Measurements from ENCODE around the gene HERC4.
A peak's percentile ranks its signal among the peaks of the same experiment; 100 is the strongest.

The HERC4 gene

DNA sequence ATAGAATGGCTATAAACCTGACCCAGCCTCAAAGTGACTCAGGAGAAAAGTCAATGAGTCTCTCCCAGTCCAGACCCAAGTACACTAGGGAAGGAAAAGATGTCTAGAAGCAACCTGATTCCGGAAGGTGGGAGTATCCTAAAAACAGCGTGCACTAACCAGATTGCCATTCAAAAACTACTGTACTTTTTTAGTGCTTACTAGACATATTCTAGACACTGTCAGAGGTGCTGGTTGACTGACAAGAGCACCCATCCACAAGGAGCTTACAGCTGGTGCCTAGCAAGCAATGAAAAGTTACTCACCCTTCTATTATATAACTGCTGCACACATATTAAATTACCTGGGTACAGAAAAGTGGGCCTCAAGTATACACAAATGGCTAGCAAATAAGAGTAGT, 109.6 kb downstream of the HERC4 start:
- no peak for DNase-seq (ENCODE audit: low read depth)

GRCh38 chr10:67959839-67960476, 115.1 kb downstream of the HERC4 start:
- no peak for DNase-seq (ENCODE audit: low read depth)

GRCh38 chr10:67955614-67956013, 119.5 kb downstream of the HERC4 start:
- no peak for DNase-seq (ENCODE audit: low read depth)

- DNase-seq (ENCODE audit: low read depth), result no peak
Measured at GRCh38 chr10:67943917-67944316, 131.2 kb downstream of the HERC4 start.

DNA sequence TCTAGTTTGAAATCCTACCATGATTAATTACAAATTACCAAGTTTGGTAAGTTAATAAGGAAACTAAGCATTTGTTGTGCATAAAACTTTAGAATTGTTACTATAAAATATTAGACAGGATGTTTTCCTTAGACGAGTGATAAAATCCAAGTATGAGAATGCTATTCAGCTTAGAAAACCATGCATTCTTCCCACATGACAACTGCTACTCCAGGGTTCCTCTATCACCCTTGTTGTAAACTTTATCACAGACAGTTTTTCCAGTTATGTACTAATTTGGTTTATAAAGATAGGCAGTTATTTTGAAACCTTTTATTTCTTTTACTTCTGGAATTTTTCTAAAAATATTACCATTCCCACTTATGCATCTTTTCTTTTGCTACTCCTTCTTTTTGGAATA, 138.7 kb downstream of the HERC4 start:
- no peak for DNase-seq (ENCODE audit: low read depth)

DNA sequence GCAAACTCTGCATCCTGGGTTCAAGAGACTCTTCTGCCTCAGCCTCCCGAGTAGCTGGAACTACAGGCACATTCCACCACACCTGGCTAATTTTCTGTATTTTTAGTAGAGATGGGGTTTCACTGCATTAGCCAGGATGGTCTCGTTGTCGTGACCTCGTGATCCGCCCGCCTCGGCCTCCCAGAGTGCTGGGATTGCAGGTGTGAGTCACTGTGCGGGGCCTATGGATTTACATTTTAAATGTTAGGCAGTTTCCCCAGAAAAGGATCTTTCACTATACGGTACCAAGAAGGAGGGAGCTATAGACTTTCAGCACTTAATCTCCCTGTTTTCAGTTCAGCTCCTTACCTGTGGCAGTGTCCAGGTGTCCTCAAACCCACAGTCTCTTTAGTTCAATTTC, 139.9 kb downstream of the HERC4 start:
- no peak for DNase-seq (ENCODE audit: low read depth)

- DNase-seq (ENCODE audit: low read depth), result no peak
Measured at GRCh38 chr10:67934336-67934735, 140.7 kb downstream of the HERC4 start.

GRCh38 chr10:67933199-67933598, 141.9 kb downstream of the HERC4 start:
- no peak for DNase-seq (ENCODE audit: low read depth)

GRCh38 chr10:67926951-67927350, 148.1 kb downstream of the HERC4 start:
- DNase-seq (ENCODE audit: low read depth), result no peak

DNA sequence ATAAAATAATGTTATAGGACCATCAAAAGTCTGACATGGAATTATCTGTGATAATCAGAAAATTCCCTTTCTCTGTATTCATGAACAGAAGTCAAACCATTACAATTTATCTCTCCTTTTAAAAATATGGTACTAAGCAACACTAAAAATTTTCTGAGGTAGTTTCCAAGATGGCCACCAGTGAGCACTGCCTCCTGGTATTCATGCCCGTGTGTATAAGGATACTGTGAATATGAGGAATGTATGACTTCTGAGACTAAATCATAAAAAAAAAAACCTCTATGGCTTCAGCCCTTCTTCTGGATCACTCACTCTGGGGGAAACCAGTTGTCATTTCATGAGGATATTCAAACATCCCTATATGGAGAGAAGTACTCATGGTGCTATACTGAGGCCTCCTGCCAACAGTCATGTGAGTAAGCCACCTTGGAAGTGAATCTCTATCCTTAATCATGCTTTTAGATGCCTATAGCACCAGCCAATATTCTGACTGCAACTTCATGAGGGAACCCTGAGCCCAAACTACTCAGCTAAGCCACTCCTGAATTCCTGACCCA, 149.6 kb downstream of the HERC4 start:
- no peak for DNase-seq (ENCODE audit: low read depth)

GRCh38 chr10:67924136-67924535, 150.9 kb downstream of the HERC4 start:
- DNase-seq (ENCODE audit: low read depth), result no peak

- no peak for DNase-seq (ENCODE audit: low read depth)
Measured at GRCh38 chr10:67923551-67923950, 151.5 kb downstream of the HERC4 start.

DNA sequence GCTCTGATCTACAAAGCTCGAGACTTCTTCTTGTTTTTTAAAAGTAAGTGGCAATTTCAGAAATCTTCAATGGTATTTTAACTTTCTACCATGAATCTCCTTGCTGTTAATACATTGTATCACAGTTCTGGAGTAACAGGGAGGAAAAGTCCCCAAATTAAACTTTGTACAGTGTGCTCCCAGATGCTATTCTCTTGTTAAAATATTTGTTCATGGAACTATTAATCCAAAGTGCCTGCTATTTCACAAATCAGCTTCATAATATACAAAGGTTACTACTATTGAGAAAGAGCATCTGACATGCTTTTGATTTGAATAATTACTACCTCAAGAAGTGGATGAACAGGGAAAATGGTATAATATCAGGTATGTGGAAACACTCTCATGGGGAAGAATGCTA, 154.0 kb downstream of the HERC4 start:
- no peak for DNase-seq (ENCODE audit: low read depth)

- DNase-seq (ENCODE audit: low read depth), result no peak
Measured at GRCh38 chr10:67917679-67918078, 157.4 kb downstream of the HERC4 start.

DNA sequence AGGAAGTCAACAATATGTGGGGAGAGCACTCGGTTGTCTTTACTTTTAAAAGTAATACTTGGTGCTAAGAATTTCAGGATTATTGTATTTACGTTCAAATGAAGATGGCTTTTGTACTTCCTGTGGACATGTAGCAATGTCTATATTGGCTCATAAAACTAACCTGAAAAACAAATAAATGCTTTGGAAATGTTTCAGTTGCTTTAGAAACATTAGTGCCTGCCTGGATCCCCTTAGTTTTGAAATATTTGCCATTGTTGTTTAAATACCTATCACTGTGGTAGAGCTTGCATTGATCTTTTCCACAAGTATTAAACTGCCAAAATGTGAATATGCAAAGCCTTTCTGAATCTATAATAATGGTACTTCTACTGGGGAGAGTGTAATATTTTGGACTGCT, 157.9 kb downstream of the HERC4 start:
- no peak for DNase-seq (ENCODE audit: low read depth)

GRCh38 chr10:67914777-67915340, 160.2 kb downstream of the HERC4 start:
- no peak for DNase-seq (ENCODE audit: low read depth)

DNA sequence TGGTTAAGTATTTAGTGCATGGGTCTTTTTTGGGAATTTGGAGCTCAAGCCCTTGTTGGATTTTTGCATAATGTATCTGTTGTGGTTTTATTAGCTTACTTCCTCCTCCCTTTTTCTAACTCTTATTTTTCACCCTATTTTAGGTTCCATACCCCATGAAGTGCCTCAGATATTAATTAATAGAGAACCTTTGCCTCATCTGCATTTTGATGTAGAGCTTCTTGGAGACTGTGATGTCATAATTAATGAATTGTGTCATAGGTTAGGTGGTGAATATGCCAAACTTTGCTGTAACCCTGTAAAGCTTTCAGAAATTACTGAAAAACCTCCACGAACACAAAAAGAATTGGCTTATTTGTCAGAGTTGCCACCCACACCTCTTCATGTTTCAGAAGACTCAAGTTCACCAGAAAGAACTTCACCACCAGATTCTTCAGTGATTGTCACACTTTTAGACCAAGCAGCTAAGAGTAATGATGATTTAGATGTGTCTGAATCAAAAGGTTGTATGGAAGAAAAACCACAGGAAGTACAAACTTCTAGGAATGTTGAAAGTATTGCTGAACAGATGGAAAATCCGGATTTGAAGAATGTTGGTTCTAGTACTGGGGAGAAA, 162.6 kb downstream of the HERC4 start:
- no peak for DNase-seq (ENCODE audit: low read depth)

GRCh38 chr10:67903581-67903980, 171.5 kb downstream of the HERC4 start:
- no peak for DNase-seq (ENCODE audit: low read depth)

- no peak for DNase-seq (ENCODE audit: low read depth)
Measured at GRCh38 chr10:67893637-67894036, 181.4 kb downstream of the HERC4 start.

DNA sequence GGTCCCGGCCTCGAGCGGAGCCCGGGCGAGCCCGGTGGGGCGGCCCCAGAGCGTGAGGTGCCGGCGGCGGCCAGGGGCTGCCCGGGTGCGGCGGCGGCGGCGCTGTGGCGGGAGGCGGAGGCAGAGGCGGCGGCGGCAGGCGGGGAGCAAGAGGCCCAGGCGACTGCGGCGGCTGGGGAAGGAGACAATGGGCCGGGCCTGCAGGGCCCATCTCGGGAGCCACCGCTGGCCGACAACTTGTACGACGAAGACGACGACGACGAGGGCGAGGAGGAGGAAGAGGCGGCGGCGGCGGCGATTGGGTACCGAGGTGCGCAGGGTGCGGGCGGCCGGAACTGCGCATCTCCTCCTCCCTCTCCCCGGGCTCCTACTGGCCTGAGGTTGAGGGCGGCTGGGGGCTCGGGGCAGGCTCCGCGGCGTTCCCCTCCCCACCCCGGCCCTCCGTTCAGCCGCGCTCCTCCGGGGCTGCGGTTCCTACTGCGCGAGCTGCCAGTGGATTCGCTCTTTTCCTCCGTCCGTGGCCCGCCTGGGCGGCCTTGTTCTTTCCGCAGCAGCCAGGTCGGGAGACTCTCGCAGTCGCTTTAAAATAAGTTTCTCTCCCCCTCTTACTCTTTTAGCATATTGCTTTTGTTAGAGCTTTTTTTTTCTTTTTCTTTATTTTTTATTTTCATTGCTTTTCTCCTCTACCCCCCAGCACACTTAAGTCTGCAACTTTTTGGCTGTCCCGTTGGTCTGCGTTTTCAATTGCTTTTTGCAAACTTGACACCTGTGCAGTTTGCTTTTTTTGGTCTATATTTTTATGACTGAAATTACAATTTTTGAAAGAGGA, 190.0 kb downstream of the HERC4 start:
- DNase-seq (ENCODE audit: low read depth), result peak; percentile 51

DNA sequence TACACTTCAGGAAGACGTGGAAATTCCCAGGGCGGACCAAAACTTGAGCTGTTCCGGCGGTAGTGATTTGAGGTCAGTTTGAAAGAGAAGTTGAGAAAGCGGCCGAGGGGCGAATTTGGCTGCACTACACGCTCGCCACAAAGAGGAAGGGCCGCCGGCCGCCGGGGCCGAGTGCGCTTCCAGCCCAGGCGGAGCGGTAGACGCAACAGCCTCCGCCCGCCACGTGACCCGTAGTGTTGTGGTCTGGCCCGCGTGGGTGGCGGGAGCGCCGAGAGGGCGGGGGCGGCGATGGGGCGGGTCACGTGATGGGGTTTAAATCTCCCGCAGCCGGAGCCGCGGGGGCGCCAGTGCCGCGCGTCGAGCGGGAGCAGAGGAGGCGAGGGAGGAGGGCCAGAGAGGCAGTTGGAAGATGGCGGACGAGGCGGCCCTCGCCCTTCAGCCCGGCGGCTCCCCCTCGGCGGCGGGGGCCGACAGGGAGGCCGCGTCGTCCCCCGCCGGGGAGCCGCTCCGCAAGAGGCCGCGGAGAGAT, 190.7 kb downstream of the HERC4 start, which contains the start of gene SIRT1:
SIRT1 (plus strand) TSS at position 344 of the 529 bp plus-strand sequence; CDS start at position 410, 66 bp downstream.
- peak; percentile 90 for DNase-seq (ENCODE audit: low read depth)

GRCh38 chr10:67883710-67884312, 191.3 kb downstream of the HERC4 start:
- DNase-seq (ENCODE audit: low read depth), result no peak

All from stimulated activated CD8-positive, alpha-beta memory T cell treated with anti-CD3 and anti-CD28 coated beads, Interleukin-15, amount 100 ng/mL, for 1 hour (primary cell).